Stimulated activated CD4-positive, alpha-beta T cell treated with anti-CD3 and anti-CD28 coated beads, Interleukin-4, amount 100 ng/mL, for 48 hours (primary cell): ENCODE data around the gene AOPEP.
"Not testable (repeated sequence)": the region's sequence is repeated elsewhere in the genome, so short reads cannot be mapped to it uniquely, and the experiment has no call there.

Experiments used
- DNase-seq, 2 donors: peaks; one replicate each; pipeline ENCODE4 v3.0.0-alpha.2; 2020; ENCODE audit warnings: low read depth in 2 of 2

AOPEP gene

DNA sequence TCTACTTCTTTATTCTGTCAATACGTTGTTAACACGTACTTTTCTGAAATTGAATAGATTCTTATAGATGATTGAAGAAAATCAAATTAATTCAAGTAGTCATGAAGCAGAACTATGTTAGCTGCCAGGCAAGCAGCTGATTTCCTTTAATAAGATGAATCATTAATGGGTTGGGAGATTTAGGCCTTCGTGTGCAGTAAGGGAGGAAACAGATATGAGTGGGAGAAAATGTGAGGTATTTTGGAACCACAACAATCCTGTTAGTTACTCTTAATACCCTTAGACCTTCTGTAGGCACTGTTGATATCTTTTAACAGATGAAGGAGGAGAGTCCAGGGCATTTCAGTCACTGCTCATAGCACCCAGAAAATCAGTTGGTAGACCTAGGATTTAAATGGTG, 121.0 kb downstream of the AOPEP start:
- no peak for DNase-seq

GRCh38 chr9:94848791-94849190, 122.3 kb downstream of the AOPEP start:
- DNase-seq = not testable (repeated sequence)

DNA sequence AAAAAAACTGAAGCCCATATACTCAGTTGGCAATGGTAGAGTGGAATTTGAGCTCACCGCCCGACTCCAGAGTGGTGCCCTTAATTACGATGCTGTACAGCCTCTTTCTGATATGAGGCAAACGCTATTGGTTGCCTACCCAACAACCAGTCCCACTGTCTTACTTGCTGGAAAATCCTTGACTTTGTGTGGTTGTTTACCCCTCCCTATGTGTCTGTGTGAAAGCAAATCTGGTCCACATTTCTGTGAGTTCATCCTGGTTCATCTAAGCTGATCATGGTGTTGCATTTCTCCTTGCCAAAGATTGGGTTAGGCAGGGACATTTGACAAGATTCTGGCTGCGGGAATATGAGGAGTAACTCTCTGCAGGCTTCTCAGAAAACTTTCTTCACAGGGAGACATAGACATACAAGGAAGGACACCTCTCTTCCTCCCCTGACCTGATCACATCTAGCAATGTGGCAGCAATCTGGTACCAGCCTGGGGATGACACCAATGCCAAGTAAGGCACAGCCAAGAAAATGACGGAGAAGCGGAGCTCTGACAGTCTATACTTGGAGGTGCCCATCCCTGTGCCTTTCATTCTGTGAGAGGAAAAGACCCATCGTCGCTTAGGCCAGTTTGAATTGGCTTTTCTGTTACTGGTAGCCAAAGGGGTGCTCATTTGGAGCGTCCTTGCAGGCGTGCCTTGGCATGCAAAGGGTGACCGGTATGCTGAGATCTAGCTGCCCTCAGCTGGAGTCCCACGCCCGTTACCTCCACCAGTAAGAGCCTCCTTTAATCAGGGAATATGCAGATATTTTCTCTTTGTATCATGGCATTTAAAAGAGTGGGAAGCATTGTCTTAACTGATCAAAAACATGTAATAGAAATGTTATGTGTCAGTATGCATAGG, 124.3 kb downstream of the AOPEP start:
- DNase-seq = no peak

DNA sequence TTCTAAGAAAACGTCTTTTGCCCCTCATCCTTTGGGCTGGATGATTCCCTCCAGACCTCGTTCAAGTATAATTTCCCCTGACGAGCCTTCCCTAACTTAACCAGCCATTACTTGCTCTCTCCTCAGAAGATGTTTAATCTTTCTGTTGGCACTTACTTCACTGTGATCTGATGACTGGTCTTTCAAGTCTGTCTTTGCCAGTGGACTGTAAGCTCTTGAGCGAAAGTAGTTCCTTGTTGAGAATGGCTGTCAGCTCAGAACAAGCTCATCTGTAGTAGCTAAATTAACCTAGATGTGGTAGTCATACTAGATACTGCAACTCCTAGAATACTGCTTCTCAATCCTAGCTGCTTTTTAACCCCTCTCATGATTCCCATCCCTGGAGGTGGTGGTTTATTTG, 125.0 kb downstream of the AOPEP start:
- no peak for DNase-seq

GRCh38 chr9:94851892-94852291, 125.4 kb downstream of the AOPEP start:
- no peak for DNase-seq

GRCh38 chr9:94852373-94852772, 125.9 kb downstream of the AOPEP start:
- DNase-seq = no peak

DNA sequence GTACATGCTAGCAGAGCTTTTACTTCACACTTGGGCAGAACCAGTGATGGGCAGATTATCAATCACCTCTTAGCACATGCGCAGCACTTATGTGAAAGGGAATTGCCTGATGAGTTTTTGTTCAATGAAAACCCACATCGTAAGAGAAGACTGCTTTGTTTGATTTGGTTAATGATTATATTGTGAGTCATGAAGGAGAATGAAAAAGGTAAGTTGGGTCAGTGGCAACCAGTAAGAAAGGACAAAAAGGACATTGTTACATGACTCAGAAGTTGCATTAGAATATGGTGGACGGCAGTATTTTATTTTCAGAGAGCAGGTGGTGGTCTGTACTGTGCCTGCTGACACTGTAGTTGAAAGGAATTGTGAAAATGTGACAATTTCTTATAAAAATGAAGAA, 127.4 kb downstream of the AOPEP start:
- DNase-seq = no peak

- no peak for DNase-seq
Measured at GRCh38 chr9:94855903-94856302, 129.4 kb downstream of the AOPEP start.

GRCh38 chr9:94857791-94858190, 131.3 kb downstream of the AOPEP start:
- no peak for DNase-seq

DNA sequence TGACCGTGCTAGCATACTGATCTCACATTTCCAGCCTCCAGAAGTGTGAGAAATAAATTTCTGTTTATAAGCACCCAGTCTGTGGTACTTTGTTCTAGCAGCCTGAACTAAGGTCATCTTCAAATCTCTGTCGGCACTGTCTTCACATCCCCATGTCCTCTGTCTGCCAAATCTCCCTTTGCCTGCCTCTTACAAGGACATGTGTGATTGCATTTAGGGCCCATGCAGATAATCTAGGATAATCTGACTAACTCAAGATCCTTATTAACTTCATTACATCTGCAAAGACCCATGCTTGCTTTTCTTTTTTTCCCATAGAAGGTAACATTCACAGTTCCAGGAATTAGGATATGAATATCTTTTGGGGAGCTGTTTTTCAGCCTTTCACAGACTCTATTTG, 132.7 kb downstream of the AOPEP start:
- no peak for DNase-seq

GRCh38 chr9:94859891-94860290, 133.4 kb downstream of the AOPEP start:
- DNase-seq = no peak

DNA sequence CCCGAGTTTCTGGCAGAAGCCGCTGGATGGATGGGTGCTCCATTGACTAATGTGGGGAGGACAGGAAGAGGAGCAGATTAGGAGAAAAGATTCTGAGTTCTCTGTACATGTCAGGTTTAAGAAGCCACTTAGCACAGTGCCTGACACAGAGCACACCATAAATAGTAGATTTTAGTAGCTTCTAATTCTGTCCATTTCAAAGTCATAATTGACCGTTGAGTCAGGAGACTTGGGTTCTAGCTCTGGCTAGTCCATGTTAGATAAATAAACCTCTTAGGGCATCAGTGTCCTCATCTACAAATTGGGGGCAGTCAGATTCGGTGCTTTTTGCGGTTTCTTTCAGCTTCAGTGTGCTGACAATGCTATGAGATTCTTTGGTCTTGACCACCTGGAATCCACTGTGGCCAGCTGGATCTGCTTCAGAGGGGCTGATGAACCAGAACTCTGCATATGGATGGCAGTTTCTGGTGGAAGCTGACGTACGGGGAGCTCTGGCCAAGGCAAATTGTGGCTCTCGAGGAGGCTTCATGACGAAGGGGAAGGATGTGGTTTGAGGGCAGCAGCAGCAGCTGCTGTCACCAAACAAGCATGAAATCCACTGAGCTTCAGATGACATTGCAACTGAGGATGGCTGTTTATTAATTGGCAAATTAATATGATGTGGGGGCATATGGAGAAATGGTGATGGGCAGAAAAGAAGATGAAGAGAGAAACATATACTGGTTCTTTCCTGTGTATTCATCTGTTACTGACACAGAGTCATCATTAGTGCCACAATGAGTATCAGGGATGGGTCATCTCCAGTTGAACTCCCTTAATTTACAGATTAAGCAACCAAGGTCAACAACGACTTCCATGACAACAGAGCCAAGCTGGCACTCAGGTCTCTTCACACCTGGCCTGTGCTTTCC, 134.4 kb downstream of the AOPEP start:
- peak; percentile 22 to 42 for DNase-seq

GRCh38 chr9:94861589-94862272, 135.2 kb downstream of the AOPEP start:
- no peak for DNase-seq

GRCh38 chr9:94864196-94864595, 137.7 kb downstream of the AOPEP start:
- no peak for DNase-seq

- DNase-seq = no peak
Measured at GRCh38 chr9:94864862-94865509, 138.5 kb downstream of the AOPEP start.

GRCh38 chr9:94865582-94866452, 139.3 kb downstream of the AOPEP start:
- no peak for DNase-seq

GRCh38 chr9:94866770-94867169, 140.3 kb downstream of the AOPEP start:
- DNase-seq = no peak

- DNase-seq = no peak
Measured at GRCh38 chr9:94867281-94867841, 140.9 kb downstream of the AOPEP start.

- no peak for DNase-seq
Measured at GRCh38 chr9:94867842-94868312, 141.4 kb downstream of the AOPEP start.

DNA sequence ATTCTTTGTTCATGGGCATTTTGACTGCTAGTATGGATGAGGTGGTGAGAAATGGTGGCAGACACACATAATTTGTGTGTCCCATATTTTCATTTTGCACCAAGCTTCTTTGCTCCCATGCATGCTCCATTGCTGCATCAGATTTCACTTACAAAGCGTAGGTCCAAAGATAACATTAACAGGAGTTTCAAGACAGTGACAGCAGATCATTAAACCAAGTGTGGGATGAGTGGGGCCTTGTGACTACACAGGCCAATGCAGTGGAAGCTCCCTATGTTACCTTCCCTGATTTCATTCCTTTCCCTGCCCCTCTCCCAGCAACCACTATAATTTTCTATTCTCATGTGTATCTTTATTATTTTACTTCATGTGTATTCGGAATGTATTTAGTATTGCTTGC, 142.0 kb downstream of the AOPEP start:
- DNase-seq = no peak
